CD4-positive, alpha-beta T cell (primary cell): ENCODE results near the gene CCND3. TPM values are rescaled to one million over a fixed set of nuclear protein-coding genes. Genes with fewer than 3 reads are reported as not detected.

ENCODE experiments used
- ATAC-seq: fragments of 200-7000 bp; cut with Tn5 transposase; one replicate; pipeline ENCODE4 v1.10.0; 2022; ENCODE audit warnings: mild to moderate bottlenecking; ENCODE audit not compliant: poor library complexity
- CTCF ChIA-PET: fragments of 350-600 bp; sonication (Branson Sonifier 250); formaldehyde crosslinking; loops from one replicate; lab custom pipeline; 2021; ENCODE audit warnings: antibody characterized with exemption, inconsistent platforms; lab: Charles Lee
- POLR2A ChIA-PET: fragments of 350-600 bp; sonication (Branson Sonifier 250); formaldehyde crosslinking; loops from one replicate; lab custom pipeline; 2021; ENCODE audit warnings: antibody characterized with exemption, inconsistent platforms; lab: Charles Lee
- DNase-seq, 14 experiments: peaks; one replicate each; pipeline ENCODE4 v3.0.0-alpha.2; 2013 to 2020; ENCODE audit warnings: mixed read lengths in 2 of 14
- H3K27ac ChIP-seq, 2 donors: one replicate each; pipeline versions ENCODE4 v1.5.1 to v1.7.0; 2013; ENCODE audit warnings: low read length in 2 of 2, low read depth in 1 of 2, mild to moderate bottlenecking in 1 of 2
- H3K27me3 ChIP-seq, 2 experiments: 1 replicate in 1 of 2; 2 replicates in 1 of 2; pipeline versions ENCODE4 v1.6.1 to v1.7.0; 2013; ENCODE audit warnings: low read length in 2 of 2, control low read depth in 1 of 2, mild to moderate bottlenecking in 1 of 2, moderate library complexity in 1 of 2; ENCODE audit not compliant: insufficient read depth in 2 of 2, control insufficient read depth in 1 of 2
- H3K36me3 ChIP-seq: one replicate; pipeline ENCODE4 v1.6.1; 2013; ENCODE audit warnings: low read length, control low read depth; ENCODE audit not compliant: insufficient read depth
- H3K4me1 ChIP-seq: one replicate; pipeline ENCODE4 v1.6.1; 2013; ENCODE audit warnings: low read length, control low read depth; ENCODE audit not compliant: insufficient read depth
- H3K4me3 ChIP-seq: one replicate; pipeline ENCODE4 v1.5.1; 2013; ENCODE audit warnings: mild to moderate bottlenecking, low read length, moderate library complexity
- H3K9me3 ChIP-seq, 2 experiments: 1 replicate in 1 of 2; 2 replicates in 1 of 2; pipeline versions ENCODE4 v1.6.1 to v1.7.0; 2013; ENCODE audit warnings: low read length in 2 of 2, mild to moderate bottlenecking in 2 of 2, control low read depth in 1 of 2, moderate library complexity in 1 of 2; ENCODE audit not compliant: control insufficient read depth in 1 of 2, insufficient read depth in 1 of 2
- H3K27ac Mint-ChIP-seq: one replicate; pipeline ENCODE4 v1.8.0; 2020; ENCODE audit warnings: mixed read lengths
- H3K27me3 Mint-ChIP-seq: one replicate; pipeline ENCODE4 v1.8.0; 2021; ENCODE audit warnings: mixed read lengths
- H3K36me3 Mint-ChIP-seq: one replicate; pipeline ENCODE4 v1.8.0; 2021; ENCODE audit warnings: low read depth, mixed read lengths
- H3K4me1 Mint-ChIP-seq: one replicate; pipeline ENCODE4 v1.8.0; 2021; ENCODE audit warnings: low read depth, mixed read lengths
- H3K4me3 Mint-ChIP-seq: one replicate; pipeline ENCODE4 v1.8.0; 2020; ENCODE audit warnings: mild to moderate bottlenecking, mixed read lengths
- H3K9me3 Mint-ChIP-seq: one replicate; pipeline ENCODE4 v1.8.0; 2020; ENCODE audit warnings: mixed read lengths
- intact Hi-C, 2 experiments: fragments of 100-400 bp; cut with DNase I in 1 of 2; cut with micrococcal nuclease in 1 of 2; formaldehyde crosslinking; loops; one replicate each; pipeline versions ENCODE4 v1.15.1 to v1.9.0; 2023 to 2025; cut with DNase I, micrococcal nuclease
- total RNA-seq, 174 experiments: library from RNA in 2 of 174; stranded (reverse) in 2 of 174; gene quantifications; one replicate each; pipeline ENCODE4 v1.2.3 and lab custom pipeline; 2021 to 2026
- TF ChIP-seq, protein P1 (sequence below): fragments of 200-600 bp; IDR thresholded peaks from one replicate; pipeline ENCODE4 v1.8.0; 2022; ENCODE audit warnings: antibody characterized with exemption, mild to moderate bottlenecking

CCND3 gene
- total RNA-seq, 2 experiments from 2014 or later: 247 to 248 TPM

DNA sequence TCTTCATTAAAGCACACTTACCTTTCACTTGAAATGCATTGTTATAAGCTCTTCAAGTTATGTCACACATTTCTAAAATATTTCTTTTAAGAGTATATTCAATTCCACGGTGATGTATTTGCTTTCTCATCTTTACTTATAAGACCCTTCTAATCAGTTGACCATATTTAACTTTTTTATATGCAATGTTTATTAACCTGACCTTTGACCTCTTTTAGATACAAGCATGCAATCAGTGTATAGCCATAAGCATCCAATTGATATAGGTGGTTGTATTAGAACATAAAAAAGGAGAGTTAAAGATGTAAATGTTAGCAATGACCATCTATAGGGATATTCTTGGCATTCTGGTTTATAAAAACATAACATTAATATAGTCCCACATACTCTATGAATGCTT is 55.7 kb downstream of the CCND3 start:
- Histone ChIP-seq H3K27me3 (no peaks in the 10 kb centered on the region), H3K4me3 (no peak overlapping the region), H3K36me3 (no peaks in the 10 kb centered on the region), H3K9me3 (no peaks in the 10 kb centered on the region), H3K4me1 (no peaks in the 10 kb centered on the region), H3K27ac (no peak overlapping the region)
- Mint-ChIP-seq H3K4me1 (no peaks in the 10 kb centered on the region), H3K27me3 (no peaks in the 10 kb centered on the region), H3K4me3 (no peak overlapping the region), H3K9me3 (no peaks in the 10 kb centered on the region), H3K27ac (no peak overlapping the region), H3K36me3 (no peaks in the 10 kb centered on the region)
- ChIA-PET CTCF (interaction anchor here (2.4 kb wide), 1 partner anchor 35 kb away, joined by 7 read pairs; the partner anchor contains the start of genes BYSL and MED20), POLR2A (no interaction called here)
- DNase-seq: no peak
- TF ChIP-seq, protein P1, sequence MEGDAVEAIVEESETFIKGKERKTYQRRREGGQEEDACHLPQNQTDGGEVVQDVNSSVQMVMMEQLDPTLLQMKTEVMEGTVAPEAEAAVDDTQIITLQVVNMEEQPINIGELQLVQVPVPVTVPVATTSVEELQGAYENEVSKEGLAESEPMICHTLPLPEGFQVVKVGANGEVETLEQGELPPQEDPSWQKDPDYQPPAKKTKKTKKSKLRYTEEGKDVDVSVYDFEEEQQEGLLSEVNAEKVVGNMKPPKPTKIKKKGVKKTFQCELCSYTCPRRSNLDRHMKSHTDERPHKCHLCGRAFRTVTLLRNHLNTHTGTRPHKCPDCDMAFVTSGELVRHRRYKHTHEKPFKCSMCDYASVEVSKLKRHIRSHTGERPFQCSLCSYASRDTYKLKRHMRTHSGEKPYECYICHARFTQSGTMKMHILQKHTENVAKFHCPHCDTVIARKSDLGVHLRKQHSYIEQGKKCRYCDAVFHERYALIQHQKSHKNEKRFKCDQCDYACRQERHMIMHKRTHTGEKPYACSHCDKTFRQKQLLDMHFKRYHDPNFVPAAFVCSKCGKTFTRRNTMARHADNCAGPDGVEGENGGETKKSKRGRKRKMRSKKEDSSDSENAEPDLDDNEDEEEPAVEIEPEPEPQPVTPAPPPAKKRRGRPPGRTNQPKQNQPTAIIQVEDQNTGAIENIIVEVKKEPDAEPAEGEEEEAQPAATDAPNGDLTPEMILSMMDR: no peak
- no peak for ATAC-seq
- intact Hi-C loops: no loop called here

DNA sequence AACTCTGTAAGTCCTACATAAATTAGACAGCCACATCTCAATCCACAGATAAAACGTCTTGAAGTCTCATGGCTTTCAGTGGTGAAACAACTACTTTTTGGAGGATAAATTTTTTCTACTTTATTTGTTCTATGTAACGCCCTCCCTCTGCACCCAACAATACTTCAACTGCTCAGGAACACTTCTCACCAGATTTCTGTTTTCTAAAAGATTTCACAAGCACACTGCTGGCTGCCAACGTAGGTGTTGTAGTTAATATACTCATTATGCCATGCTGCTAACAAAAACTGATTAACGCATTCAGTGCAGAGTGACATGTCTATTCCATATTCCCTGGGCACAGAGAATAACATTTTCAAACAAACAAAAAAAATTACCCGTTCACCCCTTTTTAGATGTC is 56.7 kb downstream of the CCND3 start:
- intact Hi-C loops: no loop called here
- Histone ChIP-seq H3K36me3 (no peaks in the 10 kb centered on the region), H3K27ac (no peak overlapping the region), H3K4me1 (no peaks in the 10 kb centered on the region), H3K9me3 (no peaks in the 10 kb centered on the region), H3K4me3 (no peak overlapping the region), H3K27me3 (no peaks in the 10 kb centered on the region)
- Mint-ChIP-seq H3K4me1 (no peaks in the 10 kb centered on the region), H3K27me3 (no peaks in the 10 kb centered on the region), H3K36me3 (no peaks in the 10 kb centered on the region), H3K9me3 (no peaks in the 10 kb centered on the region), H3K27ac (no peak overlapping the region), H3K4me3 (no peak overlapping the region)
- ChIA-PET CTCF (no interaction called here), POLR2A (no interaction called here)
- no peak for DNase-seq
- TF ChIP-seq, protein P1: no peak
- ATAC-seq: no peak

Other genes starting within 250 kb of the CCND3 start
- 10 to 100 TPM; 23.8 to 24.1 TPM for gene TFEB, start 206.2 kb downstream of the CCND3 start, total RNA-seq
- gene PGC, start 194.4 kb downstream of the CCND3 start, total RNA-seq: not detected
- 1 to 10 TPM; 4.6 to 5.4 TPM for gene FRS3, start 161.9 kb downstream of the CCND3 start, total RNA-seq
- not detected for gene PRICKLE4, start 161.0 kb downstream of the CCND3 start, total RNA-seq
- gene TOMM6, start 154.1 kb downstream of the CCND3 start, total RNA-seq: 10 to 100 TPM; 78.8 to 83.2 TPM
- 1 to 10 TPM; 1.3 TPM for gene USP49, start 46.4 kb downstream of the CCND3 start, total RNA-seq
- 1 to 10 TPM; 1.3 to 1.6 TPM for gene MED20, start 20.7 kb downstream of the CCND3 start, total RNA-seq
- 1 to 10 TPM; 1.2 to 1.6 TPM for gene BYSL, start 20.3 kb downstream of the CCND3 start, total RNA-seq
- gene TAF8, start 108.7 kb upstream of the CCND3 start, total RNA-seq: 10 to 100 TPM; 30.1 to 34.7 TPM
- gene C6orf132, start 200.8 kb upstream of the CCND3 start, total RNA-seq: not detected
- gene GUCA1A, start 231.6 kb upstream of the CCND3 start, total RNA-seq: not detected